Measurements from ENCODE around the gene PSG11.
"Not testable (repeated sequence)": the region's sequence is repeated elsewhere in the genome, so short reads cannot be mapped to it uniquely, and the experiment has no call there.

DNA sequence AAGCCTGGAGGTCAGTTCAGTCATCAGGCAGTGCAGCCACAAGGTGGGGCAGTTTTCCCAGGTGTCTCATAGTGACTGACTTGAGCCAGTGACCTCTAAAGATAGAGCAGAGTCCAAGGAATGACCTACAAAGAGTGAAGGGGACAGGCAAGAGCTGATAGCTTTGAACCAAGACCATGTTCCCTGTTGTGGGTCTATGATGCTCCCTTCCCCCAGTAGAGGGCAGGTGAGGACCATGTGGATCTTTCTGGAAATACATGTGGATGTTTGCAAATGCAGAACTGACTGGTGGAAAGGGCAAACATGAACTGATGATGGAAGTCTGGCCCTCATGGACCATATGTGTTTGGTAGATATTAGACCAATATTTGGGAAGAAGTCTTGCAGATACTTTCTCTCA is 6.7 kb downstream of the PSG11 start:
- TF ChIP-seq, protein P1, sequence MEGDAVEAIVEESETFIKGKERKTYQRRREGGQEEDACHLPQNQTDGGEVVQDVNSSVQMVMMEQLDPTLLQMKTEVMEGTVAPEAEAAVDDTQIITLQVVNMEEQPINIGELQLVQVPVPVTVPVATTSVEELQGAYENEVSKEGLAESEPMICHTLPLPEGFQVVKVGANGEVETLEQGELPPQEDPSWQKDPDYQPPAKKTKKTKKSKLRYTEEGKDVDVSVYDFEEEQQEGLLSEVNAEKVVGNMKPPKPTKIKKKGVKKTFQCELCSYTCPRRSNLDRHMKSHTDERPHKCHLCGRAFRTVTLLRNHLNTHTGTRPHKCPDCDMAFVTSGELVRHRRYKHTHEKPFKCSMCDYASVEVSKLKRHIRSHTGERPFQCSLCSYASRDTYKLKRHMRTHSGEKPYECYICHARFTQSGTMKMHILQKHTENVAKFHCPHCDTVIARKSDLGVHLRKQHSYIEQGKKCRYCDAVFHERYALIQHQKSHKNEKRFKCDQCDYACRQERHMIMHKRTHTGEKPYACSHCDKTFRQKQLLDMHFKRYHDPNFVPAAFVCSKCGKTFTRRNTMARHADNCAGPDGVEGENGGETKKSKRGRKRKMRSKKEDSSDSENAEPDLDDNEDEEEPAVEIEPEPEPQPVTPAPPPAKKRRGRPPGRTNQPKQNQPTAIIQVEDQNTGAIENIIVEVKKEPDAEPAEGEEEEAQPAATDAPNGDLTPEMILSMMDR (IDR thresholded peaks at IDR 0.05), result peak; percentile 38
- not testable (repeated sequence) for TF ChIP-seq POLR2AphosphoS5 (IDR thresholded peaks at IDR 0.05; ENCODE audit: low read depth, low read length)
